ENCODE data around the gene RASGEF1C. TPM values are rescaled to one million over a fixed set of nuclear protein-coding genes. Genes with fewer than 3 reads are reported as not detected.

Gene RASGEF1C
- total and polyA plus RNA-seq, 2 of the 13 experiments (the other 11 are each of a cell fraction or from before 2014, with no cell fraction given), result not detected

- TF ChIP-seq NFATC3 (CRISPR knock-in tag; IDR thresholded peaks at IDR 0.05), result peak; percentile 98; the same call in 1 of the 2 replicates
- 0 out of 4 replicates have a peak, but pooled peaks of 1 of the 2 experiments have one; percentile 96 for TF ChIP-seq KLF16 (CRISPR knock-in tag; IDR thresholded peaks at IDR 0.05)
- TF ChIP-seq ZNF18 (CRISPR knock-in tag; IDR thresholded peaks at IDR 0.05; ENCODE audit: insufficient replicate concordance), result peak; percentile 94
- peak; percentile 72 to 79 for TF ChIP-seq POLR2A (IDR thresholded peaks at IDR 0.05; ENCODE audit: insufficient read depth in 1 of 2, low read depth in 2 of 2, low read length in 2 of 2)
- TF ChIP-seq NFE2L1 (CRISPR knock-in tag; IDR thresholded peaks at IDR 0.05; ENCODE audit: borderline replicate concordance), result 0 out of 2 replicates have a peak, but pooled peaks have one; percentile 81
- no peak for TF ChIP-seq SETDB1 (CRISPR knock-in tag; IDR thresholded peaks at IDR 0.05; ENCODE audit: borderline replicate concordance)
- peak; percentile 99 for TF ChIP-seq MXD3 (CRISPR knock-in tag; IDR thresholded peaks at IDR 0.05)
- TF ChIP-seq SNAPC2 (CRISPR knock-in tag; IDR thresholded peaks at IDR 0.05), result peak; percentile 94; the same call in 1 of the 2 replicates
- peak; percentile 97 for TF ChIP-seq ZBTB43 (CRISPR knock-in tag; conservative IDR thresholded peaks at IDR 0.05)
- TF ChIP-seq ZMYM3 (CRISPR knock-in tag; IDR thresholded peaks at IDR 0.05), result peak; percentile 29; the same call in 1 of the 2 replicates
- TF ChIP-seq TAF1 (CRISPR knock-in tag; IDR thresholded peaks at IDR 0.05), result peak; percentile 70
- TF ChIP-seq ZNF3 (CRISPR knock-in tag; IDR thresholded peaks at IDR 0.05), result 0 out of 2 replicates have a peak, but pooled peaks have one; percentile 65
- TF ChIP-seq RERE (CRISPR knock-in tag; IDR thresholded peaks at IDR 0.05; ENCODE audit: low read depth), result peak; percentile 56; the same call in 1 of the 2 replicates
- TF ChIP-seq ZMYM2 (CRISPR knock-in tag; IDR thresholded peaks at IDR 0.05), result no peak
- TF ChIP-seq HOXA3 (CRISPR knock-in tag; IDR thresholded peaks at IDR 0.05), result peak; percentile 92
- peak; percentile 93 for TF ChIP-seq SALL2 (CRISPR knock-in tag; IDR thresholded peaks at IDR 0.05)
- peak; percentile 79; the same call in 1 of the 2 replicates for TF ChIP-seq ZC3H4 (CRISPR knock-in tag; IDR thresholded peaks at IDR 0.05; ENCODE audit: borderline replicate concordance)
- TF ChIP-seq TBX3 (IDR thresholded peaks at IDR 0.05; ENCODE audit: borderline replicate concordance), result no peak
- peak; percentile 92 for TF ChIP-seq CBX5 (CRISPR knock-in tag; IDR thresholded peaks at IDR 0.05; ENCODE audit: borderline replicate concordance)
- TF ChIP-seq AGO1 (IDR thresholded peaks at IDR 0.05; ENCODE audit: low read depth, low read length, poor library complexity, severe bottlenecking), result no peak
- no peak; the same call in 1 of the 2 replicates for TF ChIP-seq ZNF317 (CRISPR knock-in tag; IDR thresholded peaks at IDR 0.05)
These were observed 137.3 kb downstream of the RASGEF1C start, which contains the start of gene RNF130 (continued) for GRCh38 chr5:180071531-180072255.
